GM18508 (cell line): ENCODE results near the gene TTC9B.

Source experiments
- ATAC-seq: cut with Tn5 transposase; IDR thresholded peaks from one replicate; pipeline ENCODE4 v1.9.1; 2021; ENCODE audit warnings: moderate number of reproducible peaks; ENCODE audit not compliant: insufficient read depth, unreplicated experiment

The TTC9B gene

DNA sequence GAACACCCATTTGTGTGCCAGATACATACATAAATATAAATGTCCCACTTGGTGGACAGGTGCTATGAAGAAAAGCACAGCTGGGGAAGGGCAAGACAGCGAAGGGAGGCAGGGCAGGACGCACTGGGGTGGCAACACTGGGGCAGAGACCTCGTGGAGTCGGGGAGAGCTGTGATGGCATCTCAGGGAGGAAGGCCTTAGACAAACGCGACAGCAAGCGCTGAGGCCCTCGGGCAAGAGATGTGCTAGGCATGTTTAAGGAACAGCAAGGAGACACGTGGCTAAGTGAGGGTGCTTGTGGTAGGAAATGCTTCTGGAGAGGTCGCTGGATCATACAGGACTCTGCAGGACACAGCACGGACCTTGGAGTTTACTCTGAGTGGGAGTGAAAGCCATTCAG, 31.6 kb upstream of the TTC9B start:
- no peak for ATAC-seq

DNA sequence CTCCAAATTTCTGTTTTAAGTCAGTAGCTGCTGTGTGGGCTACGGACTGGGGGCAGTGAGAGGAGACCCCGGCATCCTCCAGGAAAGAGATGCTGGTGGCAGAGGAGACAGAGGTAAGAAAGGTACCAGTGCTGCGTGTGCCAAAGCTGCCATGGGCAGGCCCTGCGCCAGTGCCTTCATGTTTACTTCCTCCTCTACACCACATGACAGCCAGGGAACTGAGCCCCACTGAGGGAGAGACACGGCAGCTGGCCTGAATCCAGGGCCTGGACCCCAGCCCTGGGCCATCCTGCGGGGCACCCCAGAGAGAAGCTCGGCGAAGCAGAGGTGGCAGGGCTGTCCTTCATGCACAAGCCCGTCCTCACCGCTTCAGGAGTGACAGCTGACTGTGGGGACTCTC, 31.0 kb upstream of the TTC9B start:
- ATAC-seq: no peak

GRCh38 chr19:40247735-40248262, 29.6 kb upstream of the TTC9B start:
- ATAC-seq: no peak

DNA sequence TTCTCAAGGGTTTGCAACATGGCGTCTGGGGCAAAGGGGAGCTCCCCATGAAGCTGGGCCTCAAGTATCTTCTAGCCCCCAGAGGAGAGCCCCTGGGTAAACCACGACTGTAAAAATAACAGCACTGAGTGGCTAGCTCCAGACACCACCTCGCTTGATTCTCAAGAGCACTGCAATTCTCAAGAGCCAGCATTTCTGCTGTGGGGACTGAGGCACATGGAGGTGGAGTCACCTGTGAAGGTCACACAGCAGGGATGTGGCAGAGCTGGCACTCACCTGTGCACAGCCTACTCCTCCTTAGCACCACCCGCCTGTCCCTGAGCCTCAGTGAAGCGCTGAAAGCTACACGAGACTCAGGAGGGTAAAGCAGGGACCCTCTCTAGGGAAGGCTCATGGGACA, 29.0 kb upstream of the TTC9B start:
- no peak for ATAC-seq

GRCh38 chr19:40246292-40247073, 28.3 kb upstream of the TTC9B start:
- no peak for ATAC-seq

GRCh38 chr19:40245506-40246128, 27.4 kb upstream of the TTC9B start:
- no peak for ATAC-seq

DNA sequence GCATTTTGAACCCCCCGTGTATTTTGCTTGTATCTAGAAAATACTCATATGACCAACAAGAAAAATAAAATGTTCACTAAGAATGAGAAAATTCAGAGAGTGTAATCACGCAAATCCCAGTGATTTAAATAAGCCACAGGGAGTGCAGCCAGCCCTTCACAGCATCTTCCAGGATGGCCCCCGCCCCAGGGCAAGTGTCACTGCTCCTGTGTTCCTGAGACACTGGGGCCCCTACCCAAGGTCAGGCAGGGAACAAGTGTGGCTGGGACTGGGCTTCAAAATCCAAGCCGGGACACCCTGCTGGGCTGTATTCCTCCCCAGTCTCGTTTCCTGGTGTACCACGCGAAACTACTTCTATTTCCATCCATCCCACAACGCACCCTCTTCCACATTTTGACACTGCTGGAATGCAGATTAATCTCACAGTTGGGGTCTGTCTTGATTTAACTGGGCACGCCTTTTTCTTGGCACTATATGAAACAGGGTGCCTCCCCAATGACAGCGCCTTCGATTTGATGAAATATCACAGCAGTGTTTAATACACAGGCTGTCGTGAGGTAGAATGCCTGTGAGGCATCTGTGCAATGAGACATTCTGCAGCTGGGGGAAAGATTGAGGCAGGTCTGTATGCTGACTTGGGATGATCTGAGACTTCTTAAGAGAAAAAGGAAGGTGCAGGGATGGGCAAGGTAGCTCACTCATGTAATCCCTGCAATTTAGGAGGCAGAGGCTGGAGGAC, 26.6 kb upstream of the TTC9B start:
- no peak for ATAC-seq

- ATAC-seq: no peak
Observed at GRCh38 chr19:40243181-40243580, 25.0 kb upstream of the TTC9B start.

DNA sequence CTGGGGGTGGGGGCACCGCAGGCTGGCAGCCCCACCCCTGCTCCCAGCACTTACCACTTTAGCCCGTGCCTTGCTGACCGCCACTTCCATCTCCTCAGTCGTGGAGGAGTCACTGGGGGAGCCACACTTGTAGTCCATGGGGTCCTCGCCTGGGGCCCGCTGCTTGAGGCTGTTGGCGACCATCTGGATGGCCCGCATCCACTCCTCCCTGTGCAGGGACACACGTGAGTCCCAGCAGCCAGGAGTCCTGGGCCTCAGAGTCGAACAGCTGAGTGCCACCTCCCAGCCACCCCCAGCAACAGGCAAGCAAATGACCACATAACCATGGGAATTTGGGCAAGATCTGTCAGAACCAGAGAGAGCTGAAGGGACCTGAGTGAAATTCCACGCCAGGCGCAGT, 24.3 kb upstream of the TTC9B start:
- ATAC-seq: no peak

GRCh38 chr19:40241809-40242384, 23.7 kb upstream of the TTC9B start:
- ATAC-seq: no peak

DNA sequence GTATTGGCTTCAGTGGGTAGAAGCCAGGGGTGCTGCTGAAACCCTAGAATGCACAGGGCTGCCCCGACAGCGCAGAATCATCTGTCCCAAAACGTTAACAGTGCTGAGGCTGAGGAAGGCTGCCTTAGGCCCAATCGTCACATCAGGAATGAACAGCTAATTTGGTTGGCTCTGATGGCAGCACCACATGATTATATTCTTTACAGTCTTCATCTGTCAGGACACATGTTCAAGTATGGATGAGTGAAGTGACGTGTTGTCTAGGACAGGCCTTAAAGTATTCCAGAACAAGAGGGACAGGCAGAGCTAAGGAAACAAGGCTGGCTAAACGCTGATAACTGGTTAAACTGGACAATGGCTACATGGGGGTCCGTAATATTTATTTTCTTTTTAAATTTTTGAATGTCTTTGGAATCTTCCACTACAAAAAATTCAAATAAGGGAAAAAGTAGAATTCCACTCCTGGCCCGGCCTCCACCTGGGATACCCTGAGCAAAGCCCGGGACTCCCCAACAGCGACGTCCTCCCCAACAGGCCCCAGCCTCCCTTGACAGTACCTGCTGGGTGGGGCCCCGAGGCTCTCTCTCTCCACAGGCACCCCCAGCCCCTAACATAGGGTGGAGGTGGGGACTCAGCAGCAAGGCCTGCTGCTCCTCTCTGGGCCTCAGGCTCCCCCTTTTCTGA, 23.1 kb upstream of the TTC9B start:
- no peak for ATAC-seq

DNA sequence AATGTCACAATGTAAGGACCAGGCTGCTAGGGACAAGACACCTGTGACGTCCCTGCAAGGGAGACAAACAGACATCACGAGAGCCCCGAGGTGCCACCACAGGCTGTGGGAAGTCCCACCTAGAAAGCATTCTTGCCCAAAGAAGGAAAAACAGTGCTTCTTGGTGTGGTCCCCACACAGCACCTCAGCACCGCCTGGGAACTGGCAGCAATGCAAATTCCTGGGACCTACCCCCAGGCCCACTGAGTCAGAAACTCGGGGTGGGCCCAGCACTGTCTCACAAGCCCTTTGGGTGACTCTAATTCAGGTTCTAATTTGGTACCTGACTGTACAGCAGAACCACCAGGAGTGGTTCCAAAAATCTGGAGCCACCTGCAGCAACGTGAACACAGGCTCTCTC, 22.1 kb upstream of the TTC9B start:
- ATAC-seq: no peak

DNA sequence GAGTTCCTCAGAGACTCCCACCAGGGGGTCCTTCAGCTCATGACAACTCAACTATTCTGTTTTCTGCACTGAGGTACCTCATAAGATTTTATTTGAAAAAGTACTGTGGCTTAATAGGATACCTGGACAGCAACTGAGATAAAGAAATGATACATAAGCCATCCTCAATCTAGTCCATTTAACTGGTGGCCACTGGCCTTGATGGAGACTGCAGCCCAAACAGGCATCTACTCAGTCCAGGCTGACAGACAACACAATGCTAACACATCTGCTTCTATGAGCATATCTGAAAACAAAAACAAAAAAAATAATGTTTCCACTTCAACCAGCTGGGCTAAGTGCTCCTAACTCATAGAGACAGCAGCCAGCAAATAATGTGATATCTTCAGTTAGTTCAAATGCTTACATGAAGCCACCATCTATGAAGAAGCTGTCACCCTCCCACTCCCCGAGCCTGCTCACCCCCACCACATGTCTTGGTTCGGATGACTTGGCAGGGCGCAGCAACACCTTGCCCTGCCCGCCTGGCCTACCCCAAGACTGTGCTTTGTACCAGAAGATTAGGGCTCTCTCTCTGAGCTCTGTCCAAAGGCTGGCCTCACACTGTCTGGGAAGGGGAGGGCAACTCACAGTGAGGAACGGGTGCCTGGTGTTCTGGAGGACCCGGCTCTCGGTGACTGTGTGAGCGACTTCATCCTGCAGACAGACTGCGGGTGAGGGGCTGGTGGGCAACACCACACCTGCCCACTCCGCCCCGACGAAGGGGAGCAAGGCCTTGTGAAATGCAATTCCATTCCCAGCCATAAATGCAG, 21.4 kb upstream of the TTC9B start:
- ATAC-seq: no peak

DNA sequence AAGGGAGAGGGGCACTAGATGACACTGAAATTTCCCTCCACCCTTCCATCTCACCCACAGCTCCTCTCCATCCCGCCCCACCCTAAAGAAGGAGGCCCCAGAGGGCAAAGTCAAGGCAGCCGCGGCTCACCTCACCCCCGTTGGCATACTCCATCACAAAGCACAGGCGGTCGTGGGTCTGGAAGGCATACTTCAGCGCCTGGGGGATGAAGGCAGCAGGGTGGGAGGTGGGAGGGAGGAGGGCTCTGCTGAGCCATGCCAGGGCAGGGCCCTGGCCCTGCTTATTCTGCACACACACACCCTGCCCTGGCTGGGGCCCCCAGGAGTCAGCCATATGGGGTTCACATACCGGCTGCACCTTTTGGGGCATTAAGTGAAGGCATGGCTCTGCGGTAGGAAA, 20.6 kb upstream of the TTC9B start:
- no peak for ATAC-seq

- ATAC-seq: no peak
Observed at GRCh38 chr19:40237791-40238190, 19.6 kb upstream of the TTC9B start.

DNA sequence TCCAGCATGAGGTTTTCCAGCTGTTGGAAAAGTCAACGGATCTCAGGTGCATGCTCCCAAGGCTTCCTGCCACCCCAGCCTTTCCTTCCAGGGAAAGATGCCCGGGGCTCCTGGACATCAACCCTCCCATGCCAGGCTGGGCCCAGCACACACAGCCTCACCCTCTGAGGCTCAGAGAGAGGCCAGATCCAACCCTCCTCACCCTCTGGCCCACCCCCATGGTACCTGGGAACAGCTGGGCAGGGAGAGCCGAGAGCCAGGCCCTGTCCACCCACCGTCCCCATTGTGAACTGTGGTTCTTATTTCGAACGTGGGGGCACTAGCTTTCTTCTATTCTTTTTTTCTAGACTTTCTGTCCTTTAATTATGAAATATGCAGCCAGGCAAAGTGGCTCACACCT, 18.2 kb upstream of the TTC9B start:
- ATAC-seq: no peak

GRCh38 chr19:40236026-40236355, 17.8 kb upstream of the TTC9B start:
- ATAC-seq: no peak

- no peak for ATAC-seq
Observed at GRCh38 chr19:40235238-40236025, 17.2 kb upstream of the TTC9B start.
